ENCODE measurements around the gene RDH16.
"Not testable (repeated sequence)": the region's sequence is repeated elsewhere in the genome, so short reads cannot be mapped to it uniquely, and the experiment has no call there.

RDH16 gene

DNA sequence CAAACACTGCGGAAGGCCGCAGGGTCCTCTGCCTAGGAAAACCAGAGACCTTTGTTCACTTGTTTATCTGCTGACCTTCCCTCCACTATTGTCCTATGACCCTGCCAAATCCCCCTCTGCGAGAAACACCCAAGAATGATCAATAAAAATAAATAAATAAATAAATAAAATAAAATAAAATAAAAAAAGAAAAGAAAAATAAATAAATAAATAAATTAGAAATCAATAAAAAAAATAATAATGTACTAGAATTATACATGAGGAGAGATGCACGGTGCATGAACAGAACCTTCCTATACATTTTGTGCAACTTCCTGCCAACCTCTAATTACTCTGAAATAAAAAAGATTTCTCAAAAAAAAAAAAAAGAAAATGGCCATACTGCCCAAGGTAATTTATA is 7.7 kb upstream of the RDH16 start:
- H3K4me1 ChIP-seq = not testable (repeated sequence)

DNA sequence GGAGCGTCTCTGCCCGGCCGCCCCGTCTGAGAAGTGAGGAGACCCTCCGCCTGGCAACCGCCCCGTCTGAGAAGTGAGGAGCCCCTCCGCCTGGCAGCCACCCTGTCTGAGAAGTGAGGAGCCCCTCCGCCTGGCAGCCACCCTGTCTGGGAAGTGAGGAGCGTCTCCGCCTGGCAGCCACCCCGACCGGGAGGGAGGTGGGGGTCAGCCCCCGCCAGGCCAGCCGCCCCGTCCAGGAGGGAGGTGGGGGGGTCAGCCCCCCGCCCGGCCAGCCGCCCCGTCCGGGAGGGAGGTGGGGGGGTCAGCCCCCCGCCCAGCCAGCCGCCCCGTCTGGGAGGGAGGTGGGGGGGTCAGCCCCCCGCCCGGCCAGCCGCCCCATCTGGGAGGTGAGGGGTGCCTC is 6.1 kb upstream of the RDH16 start:
- H3K36me3 ChIP-seq; H3K9me3 ChIP-seq; H3K4me1 ChIP-seq; H3K4me3 ChIP-seq (ENCODE audit: low read depth, low read length); H3K27me3 ChIP-seq; DNase-seq: not testable (repeated sequence)

More for the DNA sequence above, 7.7 kb upstream of the RDH16 start:
- H3K36me3 ChIP-seq; H3K9me3 ChIP-seq; H3K27me3 ChIP-seq; DNase-seq; H3K4me3 ChIP-seq (ENCODE audit: low read depth, low read length): not testable (repeated sequence)

DNA sequence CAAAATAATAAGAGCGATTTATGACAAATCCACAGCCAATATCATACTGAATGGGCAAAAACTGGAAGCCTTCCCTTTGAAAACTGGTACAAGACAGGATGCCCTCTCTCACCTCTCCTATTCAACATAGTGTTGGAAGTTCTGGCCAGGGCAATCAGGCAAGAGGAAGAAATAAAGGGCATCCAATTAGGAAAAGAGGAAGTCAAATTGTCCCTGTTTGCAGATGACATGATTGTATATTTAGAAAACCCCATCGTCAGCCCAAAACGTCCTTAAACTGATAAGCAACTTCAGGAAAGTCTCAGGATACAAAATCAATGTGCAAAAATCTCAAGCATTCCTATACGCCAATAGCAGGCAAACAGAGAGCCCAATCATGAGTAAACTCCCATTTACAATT is 4.8 kb upstream of the RDH16 start:
- not testable (repeated sequence) for H3K9me3 ChIP-seq

DNA sequence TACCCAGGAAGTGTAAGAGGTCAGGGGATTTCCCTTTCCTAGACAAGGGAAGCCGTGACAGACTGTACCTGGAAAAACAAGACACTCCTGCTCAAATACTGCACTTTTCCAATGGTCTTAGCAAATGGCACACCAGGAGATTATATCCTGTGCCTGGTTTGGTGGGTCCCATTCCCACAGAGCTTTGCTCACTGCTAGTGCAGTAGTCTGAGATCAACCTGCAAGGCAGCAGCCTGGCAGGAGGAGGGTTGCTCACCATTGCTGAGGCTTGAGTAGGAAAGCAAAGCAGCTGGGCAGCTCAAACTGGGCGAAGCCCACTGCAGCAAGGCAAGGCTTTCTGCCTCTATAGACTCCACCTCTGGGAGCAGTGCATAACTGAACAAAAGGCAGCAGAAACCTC is 1.0 kb upstream of the RDH16 start:
- TF ChIP-seq, protein P1, sequence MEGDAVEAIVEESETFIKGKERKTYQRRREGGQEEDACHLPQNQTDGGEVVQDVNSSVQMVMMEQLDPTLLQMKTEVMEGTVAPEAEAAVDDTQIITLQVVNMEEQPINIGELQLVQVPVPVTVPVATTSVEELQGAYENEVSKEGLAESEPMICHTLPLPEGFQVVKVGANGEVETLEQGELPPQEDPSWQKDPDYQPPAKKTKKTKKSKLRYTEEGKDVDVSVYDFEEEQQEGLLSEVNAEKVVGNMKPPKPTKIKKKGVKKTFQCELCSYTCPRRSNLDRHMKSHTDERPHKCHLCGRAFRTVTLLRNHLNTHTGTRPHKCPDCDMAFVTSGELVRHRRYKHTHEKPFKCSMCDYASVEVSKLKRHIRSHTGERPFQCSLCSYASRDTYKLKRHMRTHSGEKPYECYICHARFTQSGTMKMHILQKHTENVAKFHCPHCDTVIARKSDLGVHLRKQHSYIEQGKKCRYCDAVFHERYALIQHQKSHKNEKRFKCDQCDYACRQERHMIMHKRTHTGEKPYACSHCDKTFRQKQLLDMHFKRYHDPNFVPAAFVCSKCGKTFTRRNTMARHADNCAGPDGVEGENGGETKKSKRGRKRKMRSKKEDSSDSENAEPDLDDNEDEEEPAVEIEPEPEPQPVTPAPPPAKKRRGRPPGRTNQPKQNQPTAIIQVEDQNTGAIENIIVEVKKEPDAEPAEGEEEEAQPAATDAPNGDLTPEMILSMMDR (IDR thresholded peaks at IDR 0.05; ENCODE audit: low read depth, low read length) = no peak
- no peaks in the 10 kb centered on the region for H3K4me1 ChIP-seq
- H3K9me3 ChIP-seq = peaks cover 3% of the 10 kb centered on the region; the same call in 1 of the 2 replicates
- no peak overlapping the region for H3K4me3 ChIP-seq (ENCODE audit: low read depth, low read length)
- no peaks in the 10 kb centered on the region for H3K36me3 ChIP-seq
- H3K27me3 ChIP-seq = peaks cover 10% of the 10 kb centered on the region; the same call in 1 of the 2 replicates
- DNase-seq = no peak

More for the DNA sequence above, 4.8 kb upstream of the RDH16 start:
- H3K27me3 ChIP-seq; H3K36me3 ChIP-seq; H3K4me3 ChIP-seq (ENCODE audit: low read depth, low read length); H3K4me1 ChIP-seq; DNase-seq: not testable (repeated sequence)

DNA sequence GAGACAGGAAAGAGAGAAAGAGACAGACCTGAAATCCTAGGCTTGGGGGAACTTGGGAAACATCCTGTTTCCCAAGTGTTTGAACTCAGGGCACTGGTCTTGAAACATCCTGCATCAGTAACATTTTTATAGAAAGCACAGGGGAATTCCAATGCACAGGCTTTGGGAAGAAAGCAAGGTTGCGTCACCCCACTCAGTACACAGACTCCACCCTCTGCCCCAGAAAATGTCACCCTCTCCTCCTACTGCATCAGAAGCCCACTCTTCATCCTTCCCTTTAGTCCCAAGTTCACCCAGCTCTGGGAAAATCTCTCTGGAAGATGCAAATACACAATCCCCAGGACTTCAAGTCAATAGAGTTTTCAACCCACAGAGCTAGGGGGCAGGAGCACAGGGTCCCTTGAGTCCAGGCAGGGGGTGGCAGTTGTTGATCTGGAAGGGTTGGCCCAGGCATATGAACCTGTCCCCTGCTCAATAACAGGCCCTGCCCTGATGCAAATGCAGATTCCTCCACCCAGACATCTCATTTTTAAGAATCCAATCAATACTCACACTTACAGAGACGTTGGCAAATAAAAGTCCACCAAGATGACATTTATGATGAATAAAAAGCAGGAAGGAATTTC is 1.7 kb downstream of the RDH16 start:
- Histone ChIP-seq H3K9me3 (peaks cover 3% of the 10 kb centered on the region; the same call in 1 of the 2 replicates), H3K36me3 (no peaks in the 10 kb centered on the region), H3K27me3 (peaks cover 10% of the 10 kb centered on the region; the same call in 1 of the 2 replicates), H3K4me1 (no peaks in the 10 kb centered on the region), H3K4me3 (ENCODE audit: low read depth, low read length) (no peak overlapping the region)
- DNase-seq = no peak
- TF ChIP-seq, protein P1 (IDR thresholded peaks at IDR 0.05; ENCODE audit: low read depth, low read length) = no peak

DNA sequence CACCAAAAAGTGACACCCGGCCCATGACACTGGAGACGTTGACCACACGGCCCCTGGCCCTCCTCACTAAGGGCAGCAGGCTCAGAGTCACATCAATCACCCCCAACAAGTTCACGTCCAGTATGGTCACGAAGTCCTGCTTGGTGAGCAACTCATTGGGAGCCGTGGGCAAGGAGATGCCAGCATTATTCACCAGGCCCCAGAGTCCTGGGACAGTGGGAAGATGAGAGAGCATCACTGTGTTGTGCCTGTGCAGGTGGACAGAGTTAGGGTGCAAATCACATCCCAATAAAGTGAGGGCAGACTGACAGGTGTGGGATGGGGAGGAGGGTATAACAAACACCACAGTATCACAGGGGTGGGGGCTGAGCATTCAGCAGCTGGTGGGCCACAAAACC is 2.5 kb downstream of the RDH16 start:
- H3K27me3 ChIP-seq = peaks cover 10% of the 10 kb centered on the region; the same call in 1 of the 2 replicates
- peaks cover 3% of the 10 kb centered on the region; the same call in 1 of the 2 replicates for H3K9me3 ChIP-seq
- H3K4me3 ChIP-seq (ENCODE audit: low read depth, low read length) = no peak overlapping the region
- no peaks in the 10 kb centered on the region for H3K36me3 ChIP-seq
- H3K4me1 ChIP-seq = no peaks in the 10 kb centered on the region
- TF ChIP-seq, protein P1 (IDR thresholded peaks at IDR 0.05; ENCODE audit: low read depth, low read length) = no peak
- DNase-seq = no peak

DNA sequence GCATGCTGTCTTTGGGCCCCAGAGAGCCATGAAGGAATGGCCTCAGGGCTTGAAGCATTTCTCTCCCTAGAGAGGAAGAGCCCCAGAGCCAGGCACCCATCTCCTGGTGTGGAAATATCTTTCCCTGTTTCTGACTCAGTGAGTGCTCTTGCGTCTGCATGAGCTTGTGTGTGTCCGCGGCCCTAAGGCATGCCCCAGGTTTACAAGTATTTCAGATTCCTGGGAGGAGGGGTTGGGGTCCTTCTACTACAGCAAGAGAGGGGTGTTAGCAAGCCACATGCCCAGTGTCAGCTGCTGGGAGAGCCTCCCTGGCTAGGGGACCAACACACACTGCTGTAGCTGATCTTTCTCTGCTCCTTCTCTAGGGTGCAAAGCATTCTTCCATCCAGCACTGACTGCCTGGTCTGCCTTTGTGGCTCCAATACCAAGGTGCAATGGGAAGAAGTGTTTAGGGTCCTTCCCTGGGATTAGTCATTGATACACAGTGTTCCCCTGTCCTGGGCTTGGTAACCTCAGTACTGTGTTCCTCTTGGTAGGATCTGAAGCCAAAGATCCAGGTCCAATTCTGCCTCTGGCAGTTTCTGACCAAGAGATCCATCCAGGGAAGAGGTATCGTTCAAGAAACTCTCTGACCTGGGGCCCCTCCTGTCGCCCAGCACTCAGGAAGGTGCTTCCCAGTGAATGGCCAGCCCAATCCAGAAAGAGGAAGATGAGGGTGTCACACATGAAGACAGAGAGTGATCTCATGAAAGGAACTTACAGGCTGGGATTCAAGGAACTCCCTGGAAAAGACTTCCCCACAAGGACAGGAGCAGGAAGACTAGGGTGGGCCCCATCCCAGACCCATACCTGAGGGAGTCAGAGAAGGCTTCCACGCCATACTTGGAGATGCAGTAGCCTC is 3.1 kb downstream of the RDH16 start:
- no peak overlapping the region for H3K4me3 ChIP-seq (ENCODE audit: low read depth, low read length)
- peaks cover 3% of the 10 kb centered on the region; the same call in 1 of the 2 replicates for H3K9me3 ChIP-seq
- DNase-seq = no peak
- H3K27me3 ChIP-seq = peaks cover 10% of the 10 kb centered on the region; the same call in 1 of the 2 replicates
- no peaks in the 10 kb centered on the region for H3K4me1 ChIP-seq
- TF ChIP-seq, protein P1 (IDR thresholded peaks at IDR 0.05; ENCODE audit: low read depth, low read length) = no peak
- H3K36me3 ChIP-seq = no peaks in the 10 kb centered on the region

Data from BE2C (cell line).